Osteoblast (primary cell): Measurements from ENCODE around the gene GSN. TPM values are rescaled to one million over a fixed set of nuclear protein-coding genes. Genes with fewer than 3 reads are reported as not detected.

ENCODE experiments used
- DNase-seq: peaks from one replicate; pipeline ENCODE4 v3.0.0; 2011; ENCODE audit warnings: low spot score, mixed read lengths; ENCODE audit not compliant: insufficient read length; ENCODE audit errors: missing footprints
- H2AFZ ChIP-seq: 2 replicates; pipeline ENCODE4 v1.6.0; 2011; ENCODE audit warnings: mild to moderate bottlenecking, low read length
- H3K27ac ChIP-seq: 2 replicates; pipeline ENCODE4 v1.5.1; 2011; ENCODE audit warnings: mild to moderate bottlenecking, low read depth, low read length, moderate library complexity
- H3K27me3 ChIP-seq: 2 replicates; pipeline ENCODE4 v1.6.0; 2012; ENCODE audit warnings: mild to moderate bottlenecking, control low read depth, inconsistent platforms, low read length, moderate library complexity; ENCODE audit not compliant: insufficient read depth
- H3K36me3 ChIP-seq: 2 replicates; pipeline ENCODE4 v1.5.1; 2011; ENCODE audit warnings: mild to moderate bottlenecking, low read length, control low read depth, moderate library complexity; ENCODE audit not compliant: insufficient read depth
- H3K4me1 ChIP-seq: 2 replicates; pipeline ENCODE4 v1.5.1; 2011; ENCODE audit warnings: mild to moderate bottlenecking, low read length, control low read depth, moderate library complexity; ENCODE audit not compliant: insufficient read depth
- H3K4me2 ChIP-seq: 2 replicates; pipeline ENCODE4 v1.6.0; 2011; ENCODE audit warnings: mild to moderate bottlenecking, low read length; ENCODE audit not compliant: insufficient read depth
- H3K4me3 ChIP-seq: fragments of 200-600 bp; sonication (generic); 3 replicates; pipeline ENCODE4 v1.5.1; 2012; ENCODE audit warnings: mild to moderate bottlenecking, low read length, inconsistent platforms; ENCODE audit not compliant: insufficient read depth
- H3K79me2 ChIP-seq: 2 replicates; pipeline ENCODE4 v1.6.0; 2012; ENCODE audit warnings: mild to moderate bottlenecking, low read length, control low read depth, inconsistent platforms; ENCODE audit not compliant: insufficient read depth
- H3K9me3 ChIP-seq: 2 replicates; pipeline ENCODE4 v1.5.1; 2011; ENCODE audit warnings: low read depth, low read length, control low read depth
- H4K20me1 ChIP-seq: 2 replicates; pipeline ENCODE4 v1.6.0; 2012; ENCODE audit warnings: mild to moderate bottlenecking, low read length, control low read depth; ENCODE audit not compliant: insufficient read depth
- CTCF ChIP-seq: IDR thresholded peaks from 2 replicates; pipeline ENCODE4 v1.5.1; 2011; ENCODE audit warnings: mild to moderate bottlenecking, low read depth, low read length, moderate library complexity; ENCODE audit errors: extremely low read depth
- total RNA-seq: library from RNA; depleted of rRNA; stranded (reverse); fragments of >200 nt; gene quantifications from 2 replicates; pipeline ENCODE4 v1.2.3, GENCODE V29; 2012

Gene GSN
- total RNA-seq, 1 donor, result 372 TPM

DNA sequence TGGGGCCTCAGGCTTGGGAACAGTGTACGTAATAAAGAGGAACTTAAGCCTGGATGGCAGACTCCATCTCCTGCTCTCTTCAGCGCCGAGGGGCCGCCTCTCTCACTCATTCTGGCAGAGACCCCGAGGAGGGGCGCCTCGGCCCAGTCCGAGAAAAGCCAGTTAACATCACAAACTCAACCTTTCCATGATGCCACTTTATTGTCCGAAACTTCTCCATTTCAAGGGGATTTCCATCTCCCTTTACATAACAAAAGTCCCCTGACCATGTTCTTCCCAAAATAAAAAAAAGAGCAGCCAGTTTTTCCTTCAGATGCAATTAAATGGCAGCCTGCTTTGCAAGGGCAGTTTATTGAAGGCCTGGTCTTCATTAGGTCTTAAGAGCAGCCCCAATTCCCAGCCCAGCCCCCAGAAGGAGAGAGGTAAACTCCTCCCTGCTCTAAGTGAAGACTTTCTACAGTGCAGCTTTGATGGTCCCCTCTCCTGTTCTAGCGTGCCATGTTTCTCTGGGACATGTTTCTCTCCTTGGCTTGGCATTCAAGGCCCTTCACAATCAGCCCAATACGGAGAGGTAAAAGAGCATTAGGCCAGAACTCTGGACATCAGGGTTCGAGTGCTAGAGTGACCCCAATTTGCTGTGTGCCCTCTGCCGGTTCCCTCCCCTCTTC, 46.8 kb upstream of the GSN start:
- no peak for TF ChIP-seq CTCF
- Histone ChIP-seq H3K36me3 (no peaks in the 10 kb centered on the region), H2AFZ (no peak overlapping the region), H3K27ac (no peak overlapping the region), H4K20me1 (no peaks in the 10 kb centered on the region), H3K4me3 (no peak overlapping the region), H3K27me3 (no peaks in the 10 kb centered on the region), H3K79me2 (no peaks in the 10 kb centered on the region), H3K4me1 (peaks cover 8% of the 10 kb centered on the region), H3K4me2 (no peak overlapping the region), H3K9me3 (no peaks in the 10 kb centered on the region)
- no peak for DNase-seq

GRCh38 chr9:121221664-121222055, 46.3 kb upstream of the GSN start:
- no peaks in the 10 kb centered on the region for H3K9me3 ChIP-seq
- no peaks in the 10 kb centered on the region for H4K20me1 ChIP-seq
- H3K4me3 ChIP-seq, result no peak overlapping the region
- H3K79me2 ChIP-seq, result no peaks in the 10 kb centered on the region
- H3K36me3 ChIP-seq, result no peaks in the 10 kb centered on the region
- no peak for DNase-seq
- no peak overlapping the region for H2AFZ ChIP-seq
- H3K27me3 ChIP-seq, result no peaks in the 10 kb centered on the region
- H3K4me2 ChIP-seq, result no peak overlapping the region
- no peak overlapping the region for H3K27ac ChIP-seq
- peaks cover 9% of the 10 kb centered on the region for H3K4me1 ChIP-seq
- no peak for TF ChIP-seq CTCF

GRCh38 chr9:121222524-121223171, 45.3 kb upstream of the GSN start:
- no peaks in the 10 kb centered on the region for H3K79me2 ChIP-seq
- no peak overlapping the region for H3K4me3 ChIP-seq
- H3K27ac ChIP-seq, result no peak overlapping the region
- H2AFZ ChIP-seq, result no peak overlapping the region
- DNase-seq, result no peak
- no peaks in the 10 kb centered on the region for H3K36me3 ChIP-seq
- no peaks in the 10 kb centered on the region for H4K20me1 ChIP-seq
- peak; percentile 91 for TF ChIP-seq CTCF
- H3K27me3 ChIP-seq, result no peaks in the 10 kb centered on the region
- peaks cover 9% of the 10 kb centered on the region for H3K4me1 ChIP-seq
- no peaks in the 10 kb centered on the region for H3K9me3 ChIP-seq
- H3K4me2 ChIP-seq, result peak overlapping the region; percentile 6

DNA sequence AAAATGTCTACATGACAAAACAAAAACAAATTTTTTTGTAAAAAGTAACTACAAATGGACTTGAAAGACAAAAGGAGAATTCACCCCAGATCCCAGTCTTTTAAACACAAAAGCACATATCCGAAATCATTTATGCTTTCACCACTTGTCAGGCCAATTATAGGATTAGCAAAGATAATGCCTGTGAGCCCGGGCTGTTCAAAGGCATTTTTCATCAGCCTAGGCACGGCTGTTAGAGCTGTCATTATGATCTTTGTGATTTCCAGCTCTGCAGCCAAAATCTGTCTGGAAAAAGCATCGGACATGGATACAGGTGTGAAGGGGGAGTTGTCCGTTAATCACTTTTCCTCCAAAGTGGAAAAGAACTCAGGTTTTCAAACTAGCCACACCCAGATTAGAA, 42.7 kb upstream of the GSN start:
- Histone ChIP-seq H3K4me1 (peaks cover 6% of the 10 kb centered on the region), H4K20me1 (no peaks in the 10 kb centered on the region), H3K4me2 (no peak overlapping the region), H3K36me3 (no peaks in the 10 kb centered on the region), H3K4me3 (no peak overlapping the region), H3K27me3 (no peaks in the 10 kb centered on the region), H3K79me2 (no peaks in the 10 kb centered on the region), H3K9me3 (no peaks in the 10 kb centered on the region), H2AFZ (no peak overlapping the region), H3K27ac (no peak overlapping the region)
- TF ChIP-seq CTCF, result no peak
- DNase-seq, result no peak
